GM12878 (cell line): ENCODE data around the gene TMEM272. TPM values are rescaled to one million over a fixed set of nuclear protein-coding genes. Genes with fewer than 3 reads are reported as not detected.

ENCODE experiments used
- ATAC-seq: fragments of 200-7000 bp; cut with Tn5 transposase; 3 replicates; pipeline ENCODE4 v1.9.1; 2020; ENCODE audit warnings: mild to moderate bottlenecking, moderate library complexity
- BruUV-seq: library from RNA; stranded (reverse); fragments of 400-500 nt; replicated peaks from 2 replicates; lab custom pipeline; 2021; lab: Mats Ljungman, UMichigan
- CTCF ChIA-PET: fragments of 300-600 bp; sonication (Branson Sonifier 250); formaldehyde crosslinking; extraction: SDS; loops from one replicate; lab custom pipeline; 2021; ENCODE audit warnings: inconsistent platforms; lab: Yijun Ruan, JAX
- POLR2A ChIA-PET: fragments of 350-600 bp; formaldehyde crosslinking; extraction: SDS; loops from one replicate; lab custom pipeline; 2021; ENCODE audit warnings: inconsistent platforms; lab: Charles Lee
- RAD21 ChIA-PET: fragments of 300-600 bp; sonication (Branson Sonifier 250); formaldehyde crosslinking; loops from one replicate; lab custom pipeline; 2023; ENCODE audit warnings: antibody characterized with exemption; ENCODE audit not compliant: unreplicated experiment; lab: Charles Lee
- SMC1A ChIA-PET: fragments of 300-600 bp; sonication (Branson Sonifier 250); formaldehyde crosslinking; loops from one replicate; lab custom pipeline; 2023; ENCODE audit not compliant: unreplicated experiment, uncharacterized antibody; lab: Charles Lee
- DNase-seq: peaks from one replicate; pipeline ENCODE4 v3.0.0-alpha.2; 2011; ENCODE audit warnings: low read depth, low spot score
- FAIRE-seq: peaks from 3 replicates; lab custom pipeline; 2011; peaks lifted over from hg19 to GRCh38; lab: Jason Lieb, UNC
- H2AFZ ChIP-seq: 2 replicates; pipeline ENCODE4 v1.6.0; 2011; ENCODE audit warnings: low read depth, low read length, control low read depth; ENCODE audit not compliant: control insufficient read depth
- H3K27ac ChIP-seq: 2 replicates; pipeline ENCODE4 v1.5.1; 2011; ENCODE audit warnings: control low read depth; ENCODE audit not compliant: control insufficient read depth, insufficient read depth
- H3K27me3 ChIP-seq, 2 experiments: replicated peaks in 1 of 2; 2 replicates each; pipeline versions ENCODE4 v1.6.0 to v1.6.1; 2011; ENCODE audit warnings: low read length in 1 of 2; ENCODE audit not compliant: control insufficient read depth in 2 of 2, insufficient read depth in 2 of 2
- H3K36me3 ChIP-seq, 2 experiments: 2 replicates each; pipeline ENCODE4 v1.5.1; 2011; ENCODE audit warnings: low read length in 1 of 2; ENCODE audit not compliant: control insufficient read depth in 2 of 2, insufficient read depth in 2 of 2
- H3K4me1 ChIP-seq: 2 replicates; pipeline ENCODE4 v1.6.1; 2011; ENCODE audit warnings: mild to moderate bottlenecking, low read length, moderate library complexity, mixed read lengths; ENCODE audit not compliant: control insufficient read depth, insufficient read depth
- H3K4me2 ChIP-seq: 2 replicates; pipeline ENCODE4 v1.6.0; 2011; ENCODE audit warnings: control low read depth; ENCODE audit not compliant: control insufficient read depth, insufficient read depth
- H3K4me3 ChIP-seq: fragments of 200-600 bp; sonication (generic); 2 replicates; pipeline ENCODE4 v1.5.1; 2016
- H3K79me2 ChIP-seq: 2 replicates; pipeline ENCODE4 v1.6.0; 2011; ENCODE audit warnings: low read length; ENCODE audit not compliant: control insufficient read depth, insufficient read depth
- H3K9ac ChIP-seq: 2 replicates; pipeline ENCODE4 v1.8.0; 2011; ENCODE audit warnings: low read length, control low read depth, mixed read lengths; ENCODE audit not compliant: control insufficient read depth, insufficient read depth
- H3K9me3 ChIP-seq: replicated peaks from 3 replicates; pipeline ENCODE4 v1.5.1; 2011; ENCODE audit warnings: mild to moderate bottlenecking, low read length; ENCODE audit not compliant: control insufficient read depth, insufficient read depth
- H4K20me1 ChIP-seq: 2 replicates; pipeline ENCODE4 v1.6.0; 2011; ENCODE audit not compliant: control insufficient read depth, insufficient read depth
- BRCA1 ChIP-seq: IDR thresholded peaks from 2 replicates; pipeline ENCODE4 v1.6.1; 2011; ENCODE audit warnings: low read depth, low read length, improper control_type of control experiment
- IRF3 ChIP-seq: fragments of 450-650 bp; IDR thresholded peaks from 2 replicates; pipeline ENCODE4 v1.6.1; 2014; ENCODE audit warnings: mild to moderate bottlenecking
- NRF1 ChIP-seq: conservative IDR thresholded peaks from 2 replicates; pipeline ENCODE4 v1.6.1; 2011; ENCODE audit warnings: mild to moderate bottlenecking, low read depth, low read length, improper control_type of control experiment
- RBBP5 ChIP-seq: fragments of 200-600 bp; sonication (generic); conservative IDR thresholded peaks from 2 replicates; pipeline ENCODE4 v1.6.1; 2016
- SKIL ChIP-seq: fragments of 450-650 bp; IDR thresholded peaks from 2 replicates; pipeline ENCODE4 v1.6.1; 2017; ENCODE audit warnings: mild to moderate bottlenecking, low read depth, inconsistent platforms; ENCODE audit not compliant: poor library complexity, severe bottlenecking
- WGBS: methylation state at CpG from one replicate; pipeline ENCODE4 v1.1.6; 2016; ENCODE audit warnings: low lambda C conversion rate; ENCODE audit not compliant: insufficient replicate concordance, insufficient coverage; ENCODE audit errors: missing lambda C conversion rate; 5-methylcytosine and 5-hydroxymethylcytosine counted together
- in situ Hi-C: fragments of 300-500 bp; cut with MboI; formaldehyde crosslinking; loops from 9 replicates; pipeline ENCODE4 v1.14.3; 2018; ENCODE audit warnings: mixed read lengths
- intact Hi-C: fragments of 100-400 bp; cut with micrococcal nuclease; formaldehyde crosslinking; loops from one replicate; pipeline ENCODE4 v1.14.2; 2022; ENCODE audit not compliant: unreplicated experiment
- polyA plus RNA-seq, 11 experiments: library from polyadenylated mRNA; depleted of rRNA in 4 of 11; unstranded in 6 of 11; stranded (reverse) in 5 of 11; fragments of >200 nt; fragmentation: Nextera tagmentation in 4 of 11; fragmentation: Illumina TruSeq in 1 of 11; extraction: Ambion mirVana in 4 of 11; extraction: Trizol in 1 of 11; gene quantifications; 1 replicate in 1 of 11; 2 replicates in 10 of 11; pipeline versions ENCODE4 v1.2.1 to v1.2.3, GENCODE V29; 2011 to 2016; ENCODE audit warnings: inconsistent platforms in 2 of 11, missing spikeins in 2 of 11, low read depth in 1 of 11
- total RNA-seq, 4 experiments: library from RNA; depleted of rRNA in 3 of 4; stranded (reverse); fragments of >200 nt in 3 of 4; fragmentation: Illumina TruSeq in 1 of 4; extraction: Trizol in 1 of 4; gene quantifications; 2 replicates each; pipeline versions ENCODE4 v1.2.1 to v1.2.3, GENCODE V29; 2013 to 2021

Gene TMEM272
- total and polyA plus RNA-seq, 10 of the 15 experiments (the other 5 are each of a cell fraction or from before 2014, with no cell fraction given), result 0.01 to 0.04 TPM; not detected in 8

- TF ChIP-seq IRF3 (no peak), BRCA1 (no peak), RBBP5 (no peak)
These were observed 13.5 kb downstream of the TMEM272 start (continued) for GRCh38 chr13:51831519-51831918.

- Histone ChIP-seq H3K36me3 (no peaks in the 10 kb centered on the region), H3K4me2 (no peak overlapping the region), H3K9ac (no peak overlapping the region), H4K20me1 (no peaks in the 10 kb centered on the region), H3K79me2 (no peaks in the 10 kb centered on the region), H3K27ac (no peak overlapping the region), H3K4me1 (peaks cover 8% of the 10 kb centered on the region; the same call in 1 of the 2 replicates), H3K9me3 (no peaks in the 10 kb centered on the region), H2AFZ (no peak overlapping the region), H3K4me3 (no peak overlapping the region), H3K27me3 (peaks cover 0 to 6% of the 10 kb centered on the region in 2 experiments; a peak in 3 of 4 replicates)
- in situ Hi-C loops, result no loop called here
- TF ChIP-seq SKIL, result no peak
- TF ChIP-seq NRF1, result no peak
- POLR2A ChIA-PET, result interaction anchor here (0.5 to 2.4 kb wide), 3 partner anchors 19 to 109 kb away, joined by 3 to 5 read pairs (median 4); no protein-coding TSS in a partner anchor
- 50% methylated on average over 2 of the region's 2 CpGs for WGBS
- SMC1A ChIA-PET, result interaction anchor here (1.0 to 2.8 kb wide), 4 partner anchors 10 to 17 kb away, joined by 3 to 14 read pairs (median 8); no protein-coding TSS in a partner anchor
- BruUV-seq, result no TSS peak
- intact Hi-C loops, result no loop called here
- ATAC-seq (no peak), FAIRE-seq (no peak), DNase-seq (no peak)
- RAD21 ChIA-PET, result interaction anchor here (1.9 to 2.1 kb wide), 2 partner anchors 10 to 14 kb away, joined by 4 to 6 read pairs; no protein-coding TSS in a partner anchor
- CTCF ChIA-PET, result interaction anchor here (1.1 to 5.9 kb wide), 4 partner anchors 11 to 32 kb away, joined by 5 to 103 read pairs (median 6); no protein-coding TSS in a partner anchor
These were observed 15.4 kb downstream of the TMEM272 start for GRCh38 chr13:51829568-51829899.
